ENCODE results near the gene ASTN2.

GRCh38 chr9:117334101-117334500, 80.8 kb downstream of the ASTN2 start:
- no peak for TF ChIP-seq CTCF (IDR thresholded peaks at IDR 0.05)
- no peak for TF ChIP-seq POLR2A (IDR thresholded peaks at IDR 0.05)

Data from testis (tissue), 2 donors.